ENCODE measurements around the gene PAPOLB.

Gene PAPOLB

DNA sequence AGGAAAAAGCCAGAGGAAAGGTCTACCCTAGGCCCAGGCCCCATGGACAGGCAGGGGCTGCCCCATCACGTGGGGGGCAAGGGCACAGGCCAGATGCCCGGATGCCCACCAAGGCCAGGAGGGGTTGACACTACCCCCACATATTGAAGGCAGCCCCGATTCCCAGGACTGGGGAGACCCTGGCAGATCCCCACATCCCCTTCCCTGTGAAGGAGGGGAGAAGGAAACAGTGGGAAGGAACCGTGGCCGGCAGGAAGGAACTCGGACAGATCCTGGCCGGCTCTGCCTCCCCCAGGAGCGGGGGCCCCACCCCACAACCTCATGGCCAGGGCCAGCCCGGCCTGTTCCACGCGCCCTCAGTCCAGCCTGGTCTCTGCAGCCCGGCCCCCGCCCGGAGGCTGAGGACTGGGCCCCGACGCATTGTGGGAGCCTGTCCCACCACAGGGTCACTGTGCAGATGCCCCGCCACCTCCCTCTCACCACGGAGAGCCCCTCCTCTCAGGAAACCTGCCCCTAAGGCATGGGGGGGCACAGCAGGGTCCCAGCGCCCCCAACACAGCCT lies 41.3 kb downstream of the PAPOLB start:
- no peak for DNase-seq

DNA sequence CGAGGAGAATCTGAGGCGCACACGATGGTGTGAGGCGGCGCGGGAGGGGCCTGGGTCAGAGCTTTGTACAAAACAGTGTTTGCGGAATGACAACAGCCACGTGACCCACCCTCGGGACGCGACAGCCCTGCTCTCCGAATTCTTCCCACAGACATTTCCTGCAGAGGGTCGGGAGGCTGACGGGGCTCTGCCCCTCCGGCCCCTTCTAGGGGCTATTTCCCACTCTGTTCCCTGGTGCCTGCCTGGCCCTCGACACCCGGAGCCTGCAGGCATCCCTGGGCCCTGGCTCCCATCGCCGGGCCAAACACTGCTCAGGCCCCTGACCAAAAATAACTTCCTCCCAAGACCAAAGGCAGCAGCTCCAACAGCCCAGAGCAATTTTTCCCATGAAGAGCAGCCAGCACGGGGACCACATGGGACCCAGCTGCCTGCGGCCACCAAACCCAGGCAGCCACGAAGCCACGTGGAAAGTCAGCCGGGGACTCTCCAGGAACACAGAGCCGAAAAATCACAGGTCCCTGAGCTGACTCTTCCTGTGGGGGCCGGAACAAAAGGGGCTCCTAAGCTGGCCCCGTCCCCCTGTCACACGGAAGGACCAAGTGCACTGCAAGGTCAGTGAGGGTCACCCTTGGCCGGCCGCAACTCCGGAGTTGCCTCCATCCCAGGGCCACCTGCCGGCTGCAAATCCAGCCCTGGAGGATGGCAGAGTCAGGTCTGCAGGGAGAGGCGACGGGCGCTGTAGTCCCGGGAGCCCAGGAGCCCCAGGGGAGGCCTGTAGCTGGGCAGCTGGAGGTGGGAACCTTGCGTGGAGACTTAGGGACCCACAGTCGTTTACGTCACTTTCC lies 42.0 kb downstream of the PAPOLB start:
- no peak for DNase-seq

DNA sequence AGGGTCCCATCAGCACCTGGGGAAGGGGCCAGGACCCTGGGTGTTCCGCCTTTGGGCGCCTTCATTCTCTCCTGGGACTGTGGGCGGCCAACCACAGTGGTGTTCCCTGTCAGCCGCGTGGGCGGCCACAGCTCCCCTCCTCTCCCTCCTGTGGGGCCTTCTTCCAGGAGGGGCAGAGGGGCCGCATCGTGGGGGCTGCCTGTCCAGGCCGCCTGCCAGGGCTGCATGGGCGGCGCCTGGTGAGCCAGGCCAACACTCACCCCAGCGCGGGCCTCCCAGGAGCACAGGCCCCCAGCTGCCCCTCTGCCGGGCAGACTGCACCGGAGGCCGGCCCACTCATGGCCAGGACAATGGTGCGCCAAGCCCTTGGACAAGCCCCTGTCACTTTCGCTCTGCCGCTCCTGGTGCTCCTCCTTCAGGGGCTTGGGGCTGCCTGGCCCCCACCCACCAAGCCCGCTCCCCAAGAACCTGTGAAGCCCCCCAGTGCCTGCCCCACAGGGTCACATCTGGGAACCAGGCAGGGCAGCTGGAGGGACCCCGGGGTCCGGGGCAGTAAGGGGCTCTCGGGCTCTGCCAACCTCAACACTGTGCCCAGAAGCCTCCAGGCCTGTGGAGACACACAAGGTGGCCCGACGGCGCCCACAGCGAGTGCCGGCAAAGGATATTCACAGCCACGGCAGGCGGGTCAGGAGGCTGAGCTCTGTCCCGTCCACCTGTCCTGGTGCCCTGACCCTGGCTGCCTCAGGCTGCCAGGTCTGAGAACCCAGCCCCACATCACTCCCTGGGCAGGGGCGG lies 43.6 kb downstream of the PAPOLB start:
- DNase-seq: no peak

DNA sequence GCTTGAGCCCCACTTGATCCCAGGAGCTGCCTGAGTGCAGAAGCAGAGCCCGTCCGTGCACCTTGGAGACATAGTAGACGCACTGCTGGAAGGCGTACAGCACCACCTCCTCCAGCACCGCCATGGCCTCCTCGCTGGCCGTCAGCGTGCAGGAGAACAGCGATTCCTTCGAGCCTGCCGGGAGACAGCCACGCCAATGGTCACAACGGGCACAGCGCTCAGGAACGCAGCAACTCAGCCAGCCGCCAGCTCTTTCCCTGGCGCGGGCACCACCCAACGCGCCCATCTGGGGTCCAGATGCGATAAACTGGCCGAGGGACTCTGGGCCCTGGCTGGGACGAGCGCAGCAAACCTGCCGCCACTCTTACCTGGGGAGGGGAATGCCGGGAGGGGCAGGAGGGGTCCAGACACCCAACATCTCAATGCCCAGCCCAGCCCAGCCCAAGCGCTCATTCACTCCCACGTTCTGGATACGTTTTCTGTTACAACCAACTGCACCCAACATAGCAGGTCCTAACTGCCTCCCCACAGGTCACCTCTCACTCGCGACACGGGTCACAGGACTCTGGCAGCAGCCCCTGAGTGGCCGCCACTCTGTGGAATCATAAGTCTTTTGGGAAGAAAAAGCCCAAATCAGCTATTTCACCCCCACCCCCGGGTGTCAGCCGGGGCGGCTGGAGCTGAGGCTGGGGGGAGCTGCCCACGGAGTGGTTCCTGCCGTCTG lies 44.5 kb downstream of the PAPOLB start:
- DNase-seq: no peak

DNA sequence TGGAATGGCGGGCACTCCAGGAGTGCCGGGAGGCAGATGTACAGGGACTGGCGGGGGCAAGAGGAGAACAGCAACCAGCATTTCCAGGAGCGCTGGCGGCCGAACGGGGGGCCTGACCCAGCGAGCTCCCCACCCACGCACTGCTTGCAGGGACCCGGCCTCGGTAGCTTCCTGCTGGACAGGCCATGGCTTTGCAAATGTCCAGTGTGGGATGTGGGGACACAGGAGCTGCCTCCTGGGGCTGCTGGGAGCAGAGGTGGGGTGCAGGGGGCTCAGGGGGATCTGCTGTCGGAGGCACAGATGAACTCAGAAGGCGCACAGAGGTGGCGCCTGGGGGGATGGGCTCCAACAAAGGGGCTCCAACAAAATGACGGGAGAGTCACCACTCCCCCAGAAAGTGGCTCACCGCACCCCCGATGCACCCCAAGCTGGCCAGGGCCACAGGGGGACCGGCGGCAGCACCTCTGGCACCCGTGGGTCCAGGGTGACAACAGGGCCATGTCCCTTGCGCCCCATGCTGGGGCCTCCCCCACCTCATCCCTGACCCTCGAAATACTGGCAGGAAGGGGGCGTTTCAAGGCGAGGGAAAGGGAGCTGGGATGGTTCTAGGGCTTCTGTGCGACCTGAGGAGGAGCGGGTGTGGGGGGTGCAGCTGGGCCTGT lies 45.3 kb downstream of the PAPOLB start:
- DNase-seq: no peak

DNA sequence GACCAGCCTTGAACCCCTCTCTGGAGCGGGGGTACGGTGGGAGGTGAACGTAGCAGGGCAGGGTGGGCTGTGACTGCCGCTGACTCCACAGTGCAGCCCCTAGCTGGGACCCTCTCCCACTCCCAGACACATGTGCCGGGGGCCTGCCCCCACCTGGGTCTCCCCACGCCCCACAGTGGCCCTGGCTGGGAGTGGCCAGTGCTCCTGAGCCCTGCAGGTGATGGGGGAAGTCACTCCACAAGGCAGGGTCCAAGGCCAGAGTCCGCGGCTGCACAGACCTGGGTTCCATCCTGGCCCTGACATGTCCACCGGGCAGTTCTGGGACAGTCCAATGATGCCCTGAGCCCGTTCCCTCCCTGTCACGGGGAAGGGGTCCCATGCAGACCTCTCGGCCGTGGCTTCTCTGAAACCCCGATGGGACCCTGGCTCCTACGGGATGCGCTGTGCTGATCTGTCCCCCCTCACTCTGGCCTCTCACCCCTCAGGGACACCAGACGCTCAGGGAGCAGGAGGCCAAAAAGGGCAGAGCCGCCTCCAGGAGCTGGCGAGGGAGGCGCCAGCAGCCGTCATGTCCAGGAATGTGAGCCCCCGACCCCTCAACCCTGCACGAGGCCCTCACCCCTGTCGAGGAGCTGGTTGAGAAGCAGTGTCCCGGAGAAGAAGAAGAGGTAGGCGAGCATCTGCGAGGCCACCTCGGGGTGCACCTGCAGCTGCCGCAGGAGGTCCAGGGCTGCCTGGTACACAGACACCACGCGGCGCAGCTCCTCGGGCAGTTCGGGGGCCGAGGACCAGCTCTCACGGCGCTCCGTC lies 46.0 kb downstream of the PAPOLB start:
- no peak for DNase-seq

DNA sequence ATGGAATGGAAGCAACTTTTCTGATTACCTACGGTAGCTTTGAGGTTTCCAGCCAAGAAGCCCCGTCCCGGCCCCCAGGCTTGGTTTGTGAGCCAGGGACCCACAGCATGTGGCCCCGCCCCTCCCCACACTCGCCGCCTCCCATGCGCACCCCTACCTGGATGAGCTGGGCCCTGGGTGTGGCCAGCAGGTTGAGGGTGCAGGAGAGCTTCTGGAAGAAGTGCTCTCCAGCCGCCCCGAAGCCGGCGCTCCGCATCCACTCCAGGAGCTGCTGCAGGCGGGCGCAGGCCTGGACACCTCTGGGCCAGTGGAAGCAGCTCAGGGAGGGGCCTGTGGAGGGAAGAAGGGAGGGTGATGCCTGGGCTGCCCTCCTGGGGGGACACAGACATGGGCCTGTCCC lies 46.7 kb downstream of the PAPOLB start:
- no peak for DNase-seq

DNA sequence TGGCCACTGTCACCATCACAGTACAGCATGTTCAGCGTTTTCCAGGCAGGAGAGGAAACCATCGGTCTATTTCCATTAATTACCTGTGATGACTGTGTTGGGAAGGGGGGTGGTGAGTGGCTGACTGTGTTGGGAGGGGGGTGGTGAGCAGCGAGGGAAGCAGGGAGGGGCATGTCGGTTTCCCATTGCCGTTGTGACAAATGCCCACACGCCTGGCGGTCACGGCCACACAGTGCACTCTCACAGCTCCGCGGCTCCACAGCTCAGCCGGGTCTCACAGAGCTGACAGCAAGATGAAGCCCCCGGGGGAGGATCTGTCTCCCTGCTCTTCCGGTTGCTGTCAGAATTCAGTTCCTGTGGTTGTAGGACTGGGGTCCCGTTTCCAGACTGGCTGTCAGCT lies 47.4 kb downstream of the PAPOLB start:
- no peak for DNase-seq

DNA sequence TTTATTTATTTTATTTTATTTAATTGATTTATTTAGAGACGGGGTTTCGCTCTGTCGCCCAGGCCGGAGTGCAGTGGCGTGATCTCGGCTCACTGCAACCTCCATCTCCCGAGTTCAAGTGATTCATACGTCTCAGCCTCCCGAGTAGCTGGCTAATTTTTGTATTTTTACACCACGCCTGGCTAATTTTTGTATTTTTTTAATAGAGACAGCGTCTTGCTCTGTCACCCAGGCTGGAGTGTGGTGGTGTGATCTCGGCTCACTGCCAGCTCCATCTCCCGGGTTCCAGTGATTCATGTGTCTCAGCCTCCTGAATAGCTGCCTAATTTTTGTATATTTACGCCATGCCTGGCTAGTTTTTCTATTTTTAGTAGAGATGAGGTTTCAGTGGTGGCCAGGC lies 52.2 kb downstream of the PAPOLB start:
- no peak for DNase-seq

DNA sequence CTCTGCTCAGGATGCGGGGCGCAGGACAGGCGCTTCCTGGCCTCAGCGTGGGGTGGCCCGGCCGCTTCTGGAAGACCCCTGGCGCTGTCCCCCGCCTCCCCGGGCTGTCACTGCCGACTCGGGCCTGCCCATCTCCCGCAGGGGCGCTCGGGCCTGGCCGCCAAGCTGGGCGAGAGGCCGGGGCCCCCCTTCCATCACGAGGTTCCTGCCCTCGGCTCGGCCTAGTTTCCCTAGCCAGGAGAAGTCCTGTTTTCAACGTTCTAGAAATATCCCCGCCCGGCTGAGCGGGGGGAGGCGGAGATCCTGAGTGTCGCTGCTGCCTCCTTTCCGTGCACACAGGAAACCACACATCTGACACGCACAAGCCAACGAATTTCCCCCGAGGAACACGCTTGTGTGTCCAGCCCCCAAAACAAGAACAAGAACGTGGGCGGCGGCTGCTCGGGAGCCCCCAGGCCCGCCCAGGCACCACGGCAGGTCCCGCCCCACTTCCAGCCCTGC lies 52.7 kb downstream of the PAPOLB start:
- no peak for DNase-seq

DNA sequence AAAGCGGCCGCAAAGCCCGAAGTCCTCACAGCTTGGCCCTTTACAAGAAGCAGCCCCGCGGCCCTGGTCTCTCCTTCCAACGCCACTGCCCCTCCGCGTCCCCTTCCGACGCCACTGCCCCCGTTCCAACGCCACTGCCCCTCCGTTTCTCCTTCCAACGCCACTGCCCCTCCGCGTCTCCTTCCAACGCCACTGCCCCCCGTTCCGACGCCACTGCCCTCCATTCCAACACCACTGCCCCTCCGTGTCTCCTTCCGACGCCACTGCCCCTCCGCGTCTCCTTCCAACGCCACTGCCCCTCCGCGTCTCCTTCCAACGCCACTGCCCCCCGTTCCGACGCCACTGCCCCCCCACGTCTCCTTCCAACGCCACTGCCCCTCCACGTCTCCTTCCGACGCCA lies 53.3 kb downstream of the PAPOLB start:
- no peak for DNase-seq

DNA sequence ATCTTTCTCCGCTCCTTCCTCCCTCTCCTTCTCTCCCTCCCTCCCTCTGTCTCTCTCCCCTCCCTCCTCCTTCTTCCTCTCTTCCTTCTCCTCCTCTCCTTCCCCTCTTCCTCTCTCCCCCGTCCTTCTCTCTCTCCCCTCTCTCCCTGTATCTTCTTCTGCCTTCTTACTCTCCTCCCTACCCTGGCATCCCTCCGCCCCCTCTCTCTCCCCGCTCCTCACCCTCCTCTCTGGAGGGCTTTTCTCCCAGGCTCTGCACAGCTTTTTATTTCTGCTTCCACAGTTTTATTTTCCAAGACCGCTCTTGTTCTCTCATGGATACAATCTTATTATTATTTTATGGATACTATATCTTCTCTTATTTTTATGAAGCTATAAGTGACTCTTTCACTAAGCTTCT lies 53.8 kb downstream of the PAPOLB start:
- no peak for DNase-seq

Data from HCEC 1CT (cell line).